ENCODE data around the gene ZNF3.
"Not testable (repeated sequence)": the region's sequence is repeated elsewhere in the genome, so short reads cannot be mapped to it uniquely, and the experiment has no call there.

ZNF3 gene

DNA sequence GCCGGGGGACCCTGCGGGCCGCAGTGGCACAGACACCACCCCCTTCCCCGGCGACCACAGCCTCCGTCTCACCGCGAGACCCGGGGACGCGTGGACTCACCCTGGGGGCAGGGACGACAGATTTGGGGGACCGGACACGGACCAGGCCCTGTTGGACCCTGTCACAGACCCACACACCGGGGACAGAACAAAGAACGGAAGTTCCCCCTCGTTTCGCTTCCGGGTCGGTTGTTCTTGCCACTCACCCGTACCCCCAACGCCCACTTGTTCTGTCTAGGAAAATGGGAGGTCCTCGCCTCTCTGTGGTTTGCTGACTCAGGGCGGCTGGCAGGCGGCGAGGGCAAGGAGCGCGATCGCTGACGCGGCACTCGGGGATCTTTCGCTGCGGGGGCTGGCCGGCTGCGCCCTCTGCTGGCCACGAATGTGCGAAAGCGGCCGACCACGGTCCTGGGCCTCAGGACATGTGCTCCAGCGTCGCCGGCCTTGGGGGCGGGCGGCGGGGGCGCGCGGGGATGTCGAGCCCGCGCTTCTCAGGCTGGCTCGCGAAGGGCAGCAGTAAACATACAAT is at the start of gene ZNF3:
ZNF3 (minus strand) TSS at position 189 of the 568 bp plus-strand sequence. CDS start 4,366 bp downstream, outside the sequence.
- DNase-seq (peak; percentile 98), ATAC-seq (peak; percentile 94)

DNA sequence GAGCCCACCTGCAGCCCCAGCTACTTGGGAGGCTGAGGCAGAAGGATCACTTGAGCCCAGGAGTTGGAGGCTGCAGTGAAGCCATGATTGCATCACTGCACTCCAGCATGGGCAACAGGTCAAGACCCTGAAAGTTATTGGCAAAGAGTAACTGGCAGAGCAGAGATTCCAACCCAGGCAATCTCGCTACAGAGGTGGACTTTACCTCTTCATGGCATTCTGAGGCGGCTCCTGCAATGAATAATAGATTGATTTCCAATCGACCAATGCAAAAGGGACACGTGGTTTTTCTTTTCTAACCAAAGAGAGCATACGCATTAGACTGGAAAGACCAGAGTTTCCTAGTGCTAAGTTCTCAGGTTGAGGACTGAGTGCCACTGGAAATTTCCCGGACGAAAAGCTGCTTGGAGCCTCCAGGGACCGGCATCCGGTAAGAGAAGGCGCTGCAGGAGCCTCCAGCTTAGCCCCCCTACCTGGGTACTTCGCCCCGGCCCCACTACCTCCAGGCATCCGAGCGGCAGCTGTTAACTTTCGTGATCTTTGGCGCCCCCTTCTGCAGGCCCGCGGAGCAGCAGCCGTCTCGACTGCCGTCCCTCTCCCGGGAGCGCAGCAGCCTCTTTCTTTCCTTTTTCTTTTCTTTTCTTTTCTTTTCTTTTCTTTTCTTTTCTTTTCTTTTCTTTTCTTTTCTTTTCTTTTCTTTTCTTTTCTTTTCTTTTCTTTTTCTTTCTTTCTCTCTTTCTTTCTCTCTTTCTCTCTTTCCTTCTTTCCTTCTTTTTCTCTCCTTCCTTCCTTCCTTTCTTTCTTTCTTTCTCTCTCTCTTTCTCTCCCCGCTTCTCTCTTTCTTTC is 49.3 kb upstream of the ZNF3 start:
- DNase-seq, result peak; percentile 91
- ATAC-seq, result no peak

DNA sequence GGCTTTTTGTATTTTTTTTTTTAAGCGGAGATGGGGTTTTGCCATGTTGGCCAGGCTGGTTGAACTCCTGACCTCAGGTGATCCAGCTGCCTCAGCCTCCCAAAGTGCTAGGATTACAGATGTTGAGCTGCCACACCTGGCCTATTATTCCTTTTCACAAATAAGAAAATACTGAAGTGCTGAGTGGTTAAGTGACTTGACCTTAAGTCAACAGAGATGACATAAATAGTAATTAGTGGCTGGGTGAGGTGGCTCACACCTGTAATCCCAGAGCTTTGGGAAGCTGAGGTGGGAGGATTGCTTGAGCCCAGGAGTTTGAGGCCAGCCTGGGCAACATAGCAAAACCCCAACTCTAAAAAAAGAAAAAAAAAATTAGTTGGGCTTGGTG is 48.7 kb upstream of the ZNF3 start:
- not testable (repeated sequence) for ATAC-seq, DNase-seq

DNA sequence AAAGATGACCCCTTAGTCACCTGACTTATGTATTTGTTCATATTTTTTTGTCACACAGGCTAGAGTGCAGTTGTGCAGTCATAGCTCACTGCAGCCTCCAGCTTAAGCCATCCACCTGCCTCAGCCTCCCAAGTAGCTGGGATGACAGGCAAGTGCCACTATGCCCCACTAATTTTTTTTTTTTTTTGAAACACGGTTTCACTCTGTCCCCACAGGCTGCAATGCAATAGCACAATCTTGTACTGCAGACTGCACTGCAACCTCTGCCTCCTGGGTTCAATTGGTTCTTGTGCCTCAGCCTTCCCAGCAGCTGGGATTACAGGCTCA is 47.1 kb upstream of the ZNF3 start:
- DNase-seq, result no peak
- ATAC-seq, result no peak

DNA sequence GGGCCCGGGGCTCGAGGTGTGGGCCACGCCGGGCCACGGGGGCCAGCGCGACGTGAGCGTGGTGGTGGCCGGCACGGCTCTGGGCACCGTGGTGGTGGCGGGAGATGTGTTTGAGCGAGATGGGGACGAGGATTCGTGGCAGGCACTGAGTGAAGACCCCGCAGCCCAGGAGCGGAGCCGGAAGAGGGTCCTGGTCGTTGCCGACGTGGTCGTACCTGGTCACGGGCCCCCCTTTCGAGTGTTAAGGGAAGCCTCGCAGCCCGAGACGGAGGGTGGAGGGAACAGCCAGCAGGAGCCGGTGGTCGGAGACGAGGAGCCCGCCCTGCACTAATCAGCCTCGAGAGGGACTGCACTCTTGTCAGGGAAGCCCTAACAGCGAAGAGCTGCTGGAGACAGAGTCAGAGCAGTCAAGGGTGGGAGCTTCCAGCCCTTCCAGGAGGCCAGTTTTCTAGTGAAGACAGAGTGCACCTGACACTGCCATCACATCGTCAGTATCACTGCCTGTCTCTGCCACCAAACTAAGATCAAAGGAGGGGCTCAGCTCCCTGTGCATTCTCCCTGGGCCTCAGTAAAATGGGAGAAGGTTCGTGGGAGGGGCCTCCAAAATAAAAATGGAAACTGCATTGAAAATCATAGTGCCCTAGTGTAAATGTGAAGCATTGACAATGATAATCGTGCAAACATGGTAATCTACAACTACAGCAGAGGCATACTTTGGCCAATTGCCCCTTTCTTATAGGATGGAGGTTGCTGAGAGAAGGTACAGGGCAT is 46.5 kb upstream of the ZNF3 start:
- DNase-seq, result peak; percentile 40
- ATAC-seq, result peak; percentile 7

DNA sequence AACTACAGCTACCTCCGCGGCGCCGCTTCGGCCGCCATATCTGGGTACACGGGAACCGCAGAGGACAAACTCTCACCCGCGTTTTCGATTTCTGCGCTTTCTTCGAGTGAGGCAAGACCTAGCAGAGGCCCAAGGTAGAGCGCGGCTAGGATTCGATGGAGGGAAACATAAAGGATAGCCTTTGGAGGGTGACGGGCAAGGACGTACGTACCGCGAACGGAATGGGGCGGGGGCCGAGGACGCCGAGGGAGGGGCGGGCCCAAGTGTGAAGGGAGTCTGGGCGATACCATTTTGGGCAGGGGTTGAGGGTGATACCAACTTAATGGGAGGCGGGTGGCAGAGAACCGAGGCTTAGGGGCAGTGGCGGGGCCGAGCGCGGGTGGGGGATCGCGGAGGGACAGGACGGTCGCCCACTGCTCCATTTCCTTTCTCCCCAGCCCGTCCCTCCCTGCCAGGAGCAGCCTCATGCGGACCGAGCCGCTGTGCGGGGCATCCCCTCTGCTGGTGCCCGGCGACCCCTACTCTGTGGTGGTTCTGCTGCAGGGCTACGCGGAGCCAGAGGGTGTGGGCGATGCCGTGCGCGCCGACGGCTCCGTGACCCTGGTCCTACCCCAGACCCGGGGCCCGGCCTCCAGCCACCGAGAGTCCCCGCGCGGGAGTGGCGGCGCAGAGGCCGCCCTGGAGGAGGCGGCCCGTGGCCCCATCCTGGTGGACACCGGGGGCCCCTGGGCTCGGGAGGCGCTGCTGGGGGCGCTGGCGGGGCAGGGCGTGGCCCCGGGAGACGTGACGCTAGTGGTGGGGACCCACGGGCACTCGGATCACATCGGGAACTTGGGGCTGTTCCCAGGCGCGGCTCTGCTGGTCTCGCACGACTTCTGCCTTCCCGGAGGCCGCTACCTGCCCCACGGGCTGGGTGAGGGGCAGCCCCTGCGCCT is 45.7 kb upstream of the ZNF3 start, which contains the start of gene MBLAC1:
MBLAC1 (plus strand) TSS at position 37 of the 935 bp plus-strand sequence; CDS start at position 466, 429 bp downstream.
- DNase-seq (peak; percentile 91), ATAC-seq (peak; percentile 81)

DNA sequence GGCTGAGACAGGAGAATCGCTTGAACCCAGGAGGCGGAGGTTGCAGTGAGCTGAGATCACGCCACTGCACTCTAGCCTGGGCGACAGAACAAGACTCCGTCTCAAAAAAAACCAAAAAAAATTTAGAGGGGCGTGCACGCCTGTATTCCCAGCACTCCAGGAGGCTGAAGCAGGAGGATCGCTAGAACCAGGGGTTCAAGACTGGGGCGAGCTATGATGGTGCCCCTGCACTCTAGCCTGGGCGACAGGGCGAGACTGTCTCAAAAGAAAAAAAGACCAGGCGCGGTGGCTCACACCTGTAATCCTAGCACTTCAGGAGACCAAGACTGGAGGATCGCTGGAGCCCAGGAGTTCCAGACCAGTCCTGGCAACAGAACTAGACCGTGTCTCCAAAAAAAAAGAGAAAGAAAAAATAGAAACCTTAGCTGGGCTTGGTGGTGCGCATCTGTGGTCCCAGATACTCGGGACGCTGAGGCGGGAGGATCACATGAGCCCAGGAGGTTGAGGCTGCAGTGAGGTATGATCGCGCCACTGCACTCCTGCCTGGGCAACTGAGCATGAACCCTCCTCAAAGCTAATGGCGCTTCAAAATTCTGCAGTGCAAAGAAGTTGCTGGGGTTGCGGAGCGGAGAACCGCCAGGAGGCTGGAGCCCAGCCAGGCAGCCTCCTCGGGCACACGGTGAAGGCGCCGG is 44.9 kb upstream of the ZNF3 start:
- DNase-seq (no peak), ATAC-seq (peak; percentile 11)

DNA sequence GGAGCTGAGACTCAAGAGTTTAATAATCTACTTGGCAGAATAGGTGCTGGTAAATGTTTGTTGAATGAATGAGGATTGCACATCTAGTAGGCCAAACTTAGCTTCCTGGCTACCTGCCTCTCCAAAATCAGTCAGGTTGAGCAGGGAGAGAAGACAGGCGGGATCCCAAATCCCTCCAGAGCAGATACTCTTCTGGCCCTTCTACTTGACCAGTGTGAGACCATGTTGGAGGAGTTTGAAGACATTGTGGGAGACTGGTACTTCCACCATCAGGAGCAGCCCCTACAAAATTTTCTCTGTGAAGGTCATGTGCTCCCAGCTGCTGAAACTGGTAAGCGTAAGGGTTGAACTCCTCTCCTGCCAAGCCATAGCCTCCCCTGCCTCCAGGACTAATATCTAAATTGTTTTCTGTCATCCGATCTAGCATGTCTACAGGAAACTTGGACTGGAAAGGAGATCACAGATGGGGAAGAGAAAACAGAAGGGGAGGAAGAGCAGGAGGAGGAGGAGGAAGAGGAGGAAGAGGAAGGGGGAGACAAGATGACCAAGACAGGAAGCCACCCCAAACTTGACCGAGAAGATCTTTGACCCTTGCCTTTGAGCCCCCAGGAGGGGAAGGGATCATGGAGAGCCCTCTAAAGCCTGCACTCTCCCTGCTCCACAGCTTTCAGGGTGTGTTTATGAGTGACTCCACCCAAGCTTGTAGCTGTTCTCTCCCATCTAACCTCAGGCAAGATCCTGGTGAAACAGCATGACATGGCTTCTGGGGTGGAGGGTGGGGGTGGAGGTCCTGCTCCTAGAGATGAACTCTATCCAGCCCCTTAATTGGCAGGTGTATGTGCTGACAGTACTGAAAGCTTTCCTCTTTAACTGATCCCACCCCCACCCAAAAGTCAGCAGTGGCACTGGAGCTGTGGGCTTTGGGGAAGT is 43.0 kb upstream of the ZNF3 start:
- no peak for ATAC-seq

DNA sequence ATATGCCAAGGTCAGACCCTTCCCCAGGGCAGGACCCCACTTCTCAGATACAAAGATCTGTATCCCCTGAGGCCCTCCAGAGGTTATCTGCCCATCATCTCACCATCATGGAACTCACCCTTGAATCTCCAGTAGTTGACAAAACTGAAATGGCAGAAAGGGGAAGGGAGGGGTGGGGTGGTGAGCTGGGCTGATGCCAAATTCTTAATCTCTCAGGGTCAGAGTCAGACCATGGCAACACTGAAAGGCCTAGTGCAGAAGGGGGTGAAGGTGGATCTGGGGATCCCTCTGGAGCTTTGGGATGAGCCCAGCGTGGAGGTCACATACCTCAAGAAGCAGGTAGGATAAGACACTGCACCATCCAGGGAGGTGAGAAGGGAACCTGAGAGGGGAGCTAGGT is 41.0 kb upstream of the ZNF3 start:
- no peak for DNase-seq
- ATAC-seq, result no peak

More for the DNA sequence above, 43.0 kb upstream of the ZNF3 start:
- DNase-seq, result no peak

DNA sequence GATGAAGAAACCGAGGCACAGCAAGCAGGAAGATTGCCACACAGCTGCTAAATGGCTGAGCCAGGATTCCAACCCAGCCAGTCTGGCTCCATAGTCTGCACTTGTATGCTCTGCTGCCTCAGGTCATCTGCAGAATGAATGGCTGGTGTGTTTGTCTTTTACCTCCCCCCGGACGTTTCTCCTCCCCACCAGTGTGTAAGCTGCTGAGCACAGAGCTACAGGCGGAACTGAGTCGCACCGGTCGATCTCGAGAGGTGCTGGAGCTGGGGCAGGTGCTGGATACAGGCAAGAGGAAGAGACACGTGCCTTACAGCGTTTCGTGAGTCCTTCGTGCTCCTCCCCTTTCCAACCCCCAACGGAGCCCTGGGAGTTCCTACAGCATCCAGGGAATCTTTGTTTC is 40.5 kb upstream of the ZNF3 start:
- DNase-seq (no peak), ATAC-seq (no peak)

DNA sequence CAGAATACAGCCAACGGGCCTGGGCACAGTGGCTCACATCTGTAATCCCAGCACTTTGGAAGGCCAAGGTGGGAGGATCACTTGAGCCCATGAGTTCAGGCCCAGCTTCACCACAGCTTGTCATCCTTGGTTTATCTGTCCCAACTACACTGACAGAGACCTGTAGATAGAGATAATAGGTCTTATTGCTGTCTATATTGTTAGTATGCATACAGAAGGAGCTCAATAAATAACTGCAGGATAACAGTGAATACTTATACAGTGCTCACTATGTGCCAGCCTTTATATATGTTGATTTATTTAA is 39.2 kb upstream of the ZNF3 start:
- ATAC-seq (no peak), DNase-seq (no peak)

DNA sequence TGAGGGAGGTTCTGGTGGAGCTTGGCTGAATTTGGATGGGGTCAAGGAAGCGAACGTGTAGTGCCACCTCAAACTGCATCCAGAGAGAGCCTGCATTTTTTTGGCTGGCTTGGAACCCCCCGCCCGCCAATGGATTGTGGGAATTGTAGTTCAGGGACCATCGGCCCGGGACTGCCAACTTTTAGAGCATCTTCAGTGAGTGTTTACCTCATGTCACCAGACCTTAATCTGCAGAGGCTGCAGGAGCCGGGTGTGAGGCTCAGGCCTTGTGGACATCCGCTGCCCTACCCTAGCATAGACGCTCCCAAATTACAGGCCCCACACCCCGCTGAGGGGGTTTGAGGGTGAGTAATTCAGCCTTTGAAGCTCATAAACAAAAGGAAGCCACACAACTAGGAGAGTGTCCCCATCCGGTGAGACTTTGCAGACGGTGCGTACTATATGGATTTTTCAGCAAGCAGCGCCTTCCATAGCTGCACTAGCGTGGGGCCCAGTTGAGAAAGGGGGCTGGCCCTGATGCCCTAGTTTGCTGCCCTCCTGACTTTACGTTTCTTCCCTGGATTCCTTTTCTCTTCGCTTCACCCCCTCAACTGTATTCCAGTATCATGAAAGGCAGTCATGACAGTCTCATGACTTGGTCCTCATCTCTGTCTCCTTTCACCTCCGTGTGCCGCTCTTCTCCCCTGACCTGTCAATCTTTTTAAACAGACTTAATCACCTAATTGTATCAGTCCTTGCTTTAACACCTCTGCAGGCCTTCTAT is 38.6 kb upstream of the ZNF3 start:
- DNase-seq, result peak; percentile 68
- peak; percentile 67 for ATAC-seq

DNA sequence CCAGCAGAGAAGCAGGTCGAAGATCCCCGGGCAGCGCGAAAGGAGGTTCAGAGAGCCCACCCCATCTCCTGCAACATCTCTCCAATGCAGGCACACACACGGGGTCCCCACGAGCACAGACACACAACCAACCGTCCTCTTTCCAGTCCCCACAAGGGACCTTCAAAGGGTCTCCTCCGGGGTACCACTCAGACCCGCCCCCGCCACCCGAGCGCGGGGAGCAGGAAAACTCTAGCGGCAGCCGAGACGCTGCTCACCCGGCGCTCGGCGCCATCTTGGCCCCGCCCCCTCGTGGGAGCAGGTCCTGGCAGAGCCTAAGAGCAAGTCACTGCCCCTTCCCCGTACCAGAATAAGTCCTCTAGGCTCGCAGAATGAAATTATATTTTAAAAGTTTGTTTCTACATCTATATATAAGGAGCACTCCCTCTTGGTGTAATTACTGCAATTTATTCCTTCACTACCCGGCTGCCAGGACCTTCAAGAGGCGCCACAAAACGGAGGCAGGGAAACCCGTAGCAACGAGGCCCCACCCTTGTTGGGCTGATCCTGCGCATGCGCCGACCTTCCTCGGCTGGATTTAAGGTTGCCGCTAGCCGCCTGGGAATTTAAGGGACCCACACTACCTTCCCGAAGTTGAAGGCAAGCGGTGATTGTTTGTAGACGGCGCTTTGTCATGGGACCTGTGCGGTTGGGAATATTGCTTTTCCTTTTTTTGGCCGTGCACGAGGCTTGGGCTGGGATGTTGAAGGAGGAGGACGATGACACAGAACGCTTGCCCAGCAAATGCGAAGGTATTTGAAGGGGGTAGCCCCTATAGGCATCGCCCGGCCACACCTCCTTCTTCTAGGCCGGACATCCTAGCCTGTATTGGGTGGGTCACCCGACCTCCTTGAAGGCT is 37.8 kb upstream of the ZNF3 start, which contains the start of the genes CNPY4 and TAF6:
CNPY4 (plus strand) TSS at position 563 of the 898 bp plus-strand sequence; CDS start at position 674, 111 bp downstream.
TAF6 (minus strand) TSS at position 287 of the 898 bp plus-strand sequence. CDS start 5,149 bp downstream, outside the sequence.
- ATAC-seq, result peak; percentile 78
- peak; percentile 95 for DNase-seq

DNA sequence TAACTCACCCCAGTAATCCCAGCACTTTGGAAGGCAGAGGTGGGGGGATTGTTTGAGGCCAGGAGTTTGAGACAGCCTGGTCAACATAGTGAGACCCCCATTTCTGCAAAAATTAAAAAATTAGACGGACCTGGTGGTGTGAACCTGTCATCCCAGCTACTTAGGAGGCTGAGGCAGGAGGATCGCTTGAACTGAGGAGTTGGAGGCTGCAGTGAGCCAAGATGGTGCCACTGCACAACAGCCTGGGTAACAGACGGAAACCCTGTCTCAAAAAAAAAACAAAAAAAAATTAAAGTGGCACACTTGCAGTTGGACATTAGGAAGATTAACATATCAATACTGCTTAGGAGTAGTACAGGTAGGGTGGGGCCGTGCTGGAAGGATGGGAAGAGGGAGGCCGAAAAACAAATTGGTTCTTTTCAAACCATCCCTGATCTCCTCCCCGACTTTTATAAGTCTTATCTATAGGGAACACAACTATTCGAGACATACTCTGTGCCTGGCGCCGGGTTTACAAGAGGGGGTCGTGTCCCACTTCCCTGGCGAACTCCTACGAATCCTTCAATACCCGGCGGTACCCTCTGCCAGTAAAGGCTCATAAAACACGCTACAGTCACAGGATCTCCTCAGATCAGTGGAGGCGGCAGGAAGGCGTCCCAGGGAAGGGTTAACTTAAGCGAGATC is 37.0 kb upstream of the ZNF3 start:
- DNase-seq (no peak), ATAC-seq (no peak)

DNA sequence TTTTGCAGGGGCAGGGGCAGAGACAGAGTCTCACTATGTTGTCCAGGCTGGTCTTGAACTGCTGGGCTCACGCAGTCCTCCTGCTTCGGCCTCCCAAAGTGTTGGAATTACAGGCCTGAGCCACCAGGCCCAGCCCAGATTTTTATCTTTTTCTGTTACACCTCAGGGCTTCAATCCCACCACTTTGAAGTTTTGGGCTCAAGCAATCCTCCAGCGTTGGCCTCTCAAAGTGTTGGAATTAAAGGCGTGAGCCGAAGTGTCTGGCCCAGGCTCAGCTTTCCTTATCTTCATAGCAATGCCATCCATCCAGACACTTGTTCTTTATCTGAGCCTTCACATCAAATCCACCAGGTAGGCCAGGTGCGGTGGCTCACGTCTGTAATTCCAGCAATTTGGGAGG is 33.5 kb upstream of the ZNF3 start:
- DNase-seq (no peak), ATAC-seq (no peak)

DNA sequence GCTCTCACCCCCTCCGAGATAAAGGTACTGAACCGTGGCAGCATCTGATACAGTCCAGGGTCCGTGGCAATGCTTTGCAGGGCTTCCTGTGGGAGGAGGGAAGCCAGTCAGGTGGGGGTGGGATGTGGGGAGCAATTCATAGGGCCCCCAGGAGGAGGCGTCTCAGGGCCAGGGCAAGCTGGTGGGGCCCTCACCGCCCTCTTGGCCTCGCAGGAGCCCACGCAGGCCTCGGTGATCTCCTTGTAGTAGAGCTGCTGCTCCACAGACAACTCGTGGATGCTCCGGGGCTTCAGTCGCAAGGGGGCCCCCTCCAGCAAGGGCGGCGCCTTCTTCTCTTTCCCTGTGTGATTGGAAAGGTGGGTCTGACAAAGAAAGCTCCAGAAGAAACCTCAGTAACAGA is 30.4 kb upstream of the ZNF3 start:
- ATAC-seq (no peak), DNase-seq (no peak)

DNA sequence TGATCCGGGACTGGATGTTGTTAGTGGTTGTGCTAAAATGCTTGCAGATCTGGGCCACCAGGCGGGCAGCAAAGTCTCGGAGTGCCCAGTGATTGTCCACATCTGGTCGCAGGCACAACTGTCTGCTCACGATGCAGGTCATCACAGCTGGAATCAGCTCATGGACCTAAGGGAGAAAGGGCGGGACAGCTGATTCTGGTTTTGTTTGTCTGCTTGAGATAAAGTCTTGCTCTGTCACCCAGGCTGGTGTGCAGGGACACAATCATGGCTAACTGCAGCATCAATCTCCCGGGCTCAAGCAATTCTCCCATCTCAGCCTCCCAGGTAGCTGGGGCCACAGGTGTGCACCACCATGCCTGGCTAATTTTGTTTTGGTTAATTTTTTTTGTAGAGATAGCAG is 29.6 kb upstream of the ZNF3 start:
- DNase-seq (no peak), ATAC-seq (no peak)

Data from stimulated activated naive CD8-positive, alpha-beta T cell treated with anti-CD3 and anti-CD28 coated beads, Interleukin-15, Interleukin-2, amounts not matched to agents 100 U/mL and 50 U/mL, for 24 hours (primary cell).